Colon (tissue), 2 donors: ENCODE data around the gene ESPL1.

Experiments used
- FAIRE-seq: peaks from 2 replicates; lab custom pipeline; 2012; peaks lifted over from hg19 to GRCh38; lab: Jason Lieb, UNC
- donor health status: control.
- donor health status: control.

Gene ESPL1

DNA sequence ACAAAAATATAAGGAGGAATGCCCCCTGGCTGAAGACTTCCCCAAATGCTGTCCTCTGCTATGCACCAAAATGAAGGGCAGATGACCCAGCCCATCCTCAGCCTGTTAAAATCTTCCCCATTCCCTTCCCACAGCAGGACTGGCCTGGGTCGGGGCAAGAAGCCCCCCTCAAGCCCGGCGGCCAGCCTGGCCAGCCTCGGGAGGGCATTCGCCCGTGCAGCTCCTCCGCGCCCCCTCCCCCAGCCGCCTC, 36.5 kb upstream of the ESPL1 start:
- no peak for FAIRE-seq

DNA sequence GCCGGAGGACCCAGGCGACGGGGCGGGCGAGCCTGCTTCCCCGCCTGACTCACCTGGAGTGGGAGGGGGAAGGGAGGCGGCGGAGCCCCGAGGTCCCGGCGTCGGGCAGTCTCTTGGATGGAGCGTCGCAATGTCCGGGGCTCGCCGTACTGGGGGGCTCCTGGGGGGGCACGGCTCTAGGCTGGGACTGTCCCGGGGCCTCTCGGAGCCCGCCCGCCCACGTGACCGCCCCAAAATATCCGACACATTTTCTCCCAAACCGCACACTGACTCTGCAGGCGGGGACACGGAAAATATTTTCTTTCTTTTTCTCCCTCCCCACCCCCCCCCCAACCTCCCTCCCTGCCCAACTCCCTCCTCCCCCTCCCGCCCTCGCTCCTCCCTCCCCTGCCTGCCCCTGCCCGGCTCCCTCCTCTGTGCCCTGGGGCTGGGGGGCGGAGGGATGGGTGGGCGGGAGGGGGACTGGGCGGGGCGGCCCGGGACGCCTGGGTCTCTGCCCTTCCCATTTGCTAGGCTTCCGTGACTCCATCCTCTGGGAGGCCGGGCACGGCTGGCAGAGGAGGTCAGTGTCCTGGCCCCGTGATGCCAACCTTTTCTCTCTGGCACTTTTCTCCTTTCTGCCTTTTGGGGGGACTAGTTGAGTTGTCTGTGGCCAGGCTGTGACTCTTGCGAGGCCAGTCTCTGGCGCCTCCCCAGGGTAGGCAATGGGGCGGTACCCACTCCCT, 36.0 kb upstream of the ESPL1 start, which contains the start of gene RARG:
Gene RARG, minus strand, starts transcription at position 289 of the 725 bp plus-strand sequence. CDS start 4,664 bp downstream, outside the sequence.
- no peak for FAIRE-seq

DNA sequence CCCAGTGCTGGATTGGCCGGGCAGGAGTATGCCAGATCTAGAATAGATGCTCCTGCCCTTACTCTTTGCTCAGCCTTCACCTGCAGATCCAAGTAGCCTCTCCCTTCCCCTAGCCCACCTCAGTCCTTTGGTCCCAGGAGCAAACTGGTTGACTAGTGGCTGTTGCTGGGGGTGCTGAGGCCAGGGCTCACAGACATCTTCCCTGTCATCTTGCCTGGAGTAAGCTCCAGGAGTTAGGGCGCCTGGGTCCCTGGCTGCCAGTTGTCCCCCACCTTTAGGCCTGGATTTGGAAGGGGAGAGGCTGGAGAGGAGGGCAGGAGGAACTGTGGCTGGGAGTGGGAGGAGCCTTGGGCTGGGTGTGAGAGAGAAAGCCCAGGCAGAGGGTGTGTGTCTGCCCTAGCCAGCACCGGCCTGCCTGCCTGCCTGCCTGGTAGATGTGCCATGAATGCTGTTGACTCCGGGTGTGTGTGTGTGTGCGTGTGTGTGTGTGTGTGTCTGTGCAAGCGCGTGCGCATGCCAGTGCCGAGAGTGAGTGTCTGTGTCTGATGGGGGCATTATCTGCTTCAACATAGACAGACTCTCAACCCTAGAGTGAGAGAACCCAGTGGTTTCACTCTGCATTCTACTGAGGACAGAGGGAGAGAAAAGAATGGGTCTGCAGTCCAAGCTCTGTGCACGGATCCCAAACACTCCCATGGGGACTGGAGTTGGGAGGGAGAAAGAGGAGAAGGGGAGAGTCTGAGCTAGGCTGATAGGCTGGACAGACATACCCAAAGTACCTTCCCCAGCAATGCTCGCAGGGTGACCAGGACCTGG, 35.2 kb upstream of the ESPL1 start:
- FAIRE-seq = no peak

GRCh38 chr12:53233671-53234121, 34.4 kb upstream of the ESPL1 start:
- FAIRE-seq = no peak

DNA sequence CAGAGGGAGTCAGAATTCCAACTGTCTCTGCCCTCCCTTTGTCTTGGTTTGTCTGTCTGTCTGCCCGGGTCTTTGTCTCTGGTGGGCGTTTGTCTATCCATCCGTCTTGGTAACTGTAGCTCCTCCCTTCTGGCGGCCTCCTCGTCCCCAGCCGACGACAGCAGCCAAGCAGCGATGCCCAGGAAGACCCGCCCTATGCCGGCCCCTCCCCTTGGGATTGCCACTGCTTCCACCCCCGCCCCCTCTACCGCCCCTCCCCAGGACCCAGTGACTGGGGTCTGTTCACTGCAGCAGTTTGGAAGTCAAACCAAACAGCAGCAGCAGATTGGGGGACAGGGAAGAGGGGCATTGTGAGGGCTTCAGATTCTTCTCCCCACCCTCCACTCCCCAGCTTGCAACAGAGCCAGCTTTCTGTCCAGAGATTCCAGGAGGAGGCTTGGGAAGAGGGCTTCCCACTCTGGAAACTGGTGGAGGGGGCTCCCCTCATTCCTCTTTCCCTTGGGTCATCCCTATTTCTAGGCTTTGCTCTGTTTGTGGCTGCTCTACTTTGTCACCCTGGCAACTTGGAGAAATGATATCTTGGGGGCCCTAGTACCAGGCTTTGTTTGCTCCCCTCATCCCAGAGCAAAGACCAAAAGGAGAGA, 33.7 kb upstream of the ESPL1 start:
- no peak for FAIRE-seq

- no peak for FAIRE-seq
These were observed 32.9 kb upstream of the ESPL1 start for GRCh38 chr12:53235164-53235563.

DNA sequence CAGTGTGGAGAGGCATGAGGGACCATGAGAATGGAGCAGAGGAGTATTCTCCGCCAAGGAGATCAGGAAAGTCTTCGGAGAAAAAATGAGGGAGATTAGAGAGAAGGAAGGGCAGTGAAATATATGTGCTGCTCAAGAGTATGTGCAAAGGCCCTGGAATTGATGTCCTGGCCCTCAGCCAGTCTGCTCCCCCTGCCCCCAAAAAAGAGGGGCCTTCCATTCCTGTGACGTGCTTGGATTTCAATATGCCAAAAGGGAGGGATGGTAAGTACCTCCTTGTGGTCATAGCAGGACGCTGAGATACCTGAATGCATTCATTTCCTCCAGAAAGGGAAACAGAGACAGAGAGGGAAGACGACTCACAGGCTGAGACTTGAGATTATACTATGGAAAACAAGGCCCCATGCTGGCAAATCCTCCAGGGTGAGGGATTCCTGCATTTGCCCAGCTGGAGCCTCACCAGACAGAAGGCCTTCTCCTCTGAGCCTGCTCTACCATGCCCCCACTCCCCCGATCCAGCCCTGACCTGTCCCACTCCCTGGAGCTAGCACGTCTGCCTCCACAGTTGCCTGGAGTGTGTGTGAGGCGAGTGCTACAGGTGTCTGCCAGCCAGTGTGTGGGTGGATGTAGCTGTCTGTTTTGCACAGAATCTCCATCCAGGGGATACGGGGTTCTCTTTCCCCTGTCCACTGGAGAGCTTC, 32.2 kb upstream of the ESPL1 start:
- FAIRE-seq = no peak

- no peak for FAIRE-seq
These were observed 31.5 kb upstream of the ESPL1 start for GRCh38 chr12:53236443-53237111.

- no peak for FAIRE-seq
These were observed 28.3 kb upstream of the ESPL1 start for GRCh38 chr12:53239643-53240258.

GRCh38 chr12:53241623-53242412, 26.3 kb upstream of the ESPL1 start:
- FAIRE-seq = no peak

DNA sequence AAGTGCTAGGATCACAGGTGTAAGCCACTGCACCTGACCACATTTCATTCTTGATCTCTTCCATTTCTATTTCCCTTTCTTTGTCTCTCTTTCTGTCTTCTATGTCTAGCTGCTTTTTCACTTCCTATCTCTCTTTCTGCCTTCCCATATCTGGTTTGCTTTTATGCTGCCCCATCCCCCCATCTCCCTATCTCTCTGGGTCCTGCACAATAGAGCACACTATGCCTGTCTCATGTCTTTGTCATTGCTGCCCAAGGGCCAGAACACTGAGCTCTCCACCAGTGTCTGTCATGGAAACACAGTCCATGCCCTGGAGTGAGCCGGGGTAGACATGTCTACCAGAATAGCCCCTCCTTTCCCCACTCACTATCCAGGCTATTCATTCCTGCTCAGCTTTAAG, 23.8 kb upstream of the ESPL1 start:
- FAIRE-seq = no peak

GRCh38 chr12:53245286-53245685, 22.8 kb upstream of the ESPL1 start:
- no peak for FAIRE-seq

- FAIRE-seq = no peak
These were observed 16.4 kb upstream of the ESPL1 start for GRCh38 chr12:53251477-53252348.

GRCh38 chr12:53252349-53252916, 15.7 kb upstream of the ESPL1 start:
- FAIRE-seq = no peak

DNA sequence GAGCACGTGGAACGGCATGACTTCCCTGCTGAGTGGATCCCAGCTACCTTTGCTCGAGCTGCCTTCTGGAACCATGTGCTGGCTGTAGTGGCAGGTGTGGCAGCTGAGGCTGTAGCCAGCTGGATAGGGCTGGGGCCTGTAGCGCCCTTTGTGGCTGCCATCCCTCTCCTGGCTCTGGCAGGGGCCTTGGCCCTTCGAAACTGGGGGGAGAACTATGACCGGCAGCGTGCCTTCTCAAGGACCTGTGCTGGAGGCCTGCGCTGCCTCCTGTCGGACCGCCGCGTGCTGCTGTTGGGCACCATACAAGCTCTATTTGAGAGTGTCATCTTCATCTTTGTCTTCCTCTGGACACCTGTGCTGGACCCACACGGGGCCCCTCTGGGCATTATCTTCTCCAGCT, 14.8 kb upstream of the ESPL1 start:
- no peak for FAIRE-seq

DNA sequence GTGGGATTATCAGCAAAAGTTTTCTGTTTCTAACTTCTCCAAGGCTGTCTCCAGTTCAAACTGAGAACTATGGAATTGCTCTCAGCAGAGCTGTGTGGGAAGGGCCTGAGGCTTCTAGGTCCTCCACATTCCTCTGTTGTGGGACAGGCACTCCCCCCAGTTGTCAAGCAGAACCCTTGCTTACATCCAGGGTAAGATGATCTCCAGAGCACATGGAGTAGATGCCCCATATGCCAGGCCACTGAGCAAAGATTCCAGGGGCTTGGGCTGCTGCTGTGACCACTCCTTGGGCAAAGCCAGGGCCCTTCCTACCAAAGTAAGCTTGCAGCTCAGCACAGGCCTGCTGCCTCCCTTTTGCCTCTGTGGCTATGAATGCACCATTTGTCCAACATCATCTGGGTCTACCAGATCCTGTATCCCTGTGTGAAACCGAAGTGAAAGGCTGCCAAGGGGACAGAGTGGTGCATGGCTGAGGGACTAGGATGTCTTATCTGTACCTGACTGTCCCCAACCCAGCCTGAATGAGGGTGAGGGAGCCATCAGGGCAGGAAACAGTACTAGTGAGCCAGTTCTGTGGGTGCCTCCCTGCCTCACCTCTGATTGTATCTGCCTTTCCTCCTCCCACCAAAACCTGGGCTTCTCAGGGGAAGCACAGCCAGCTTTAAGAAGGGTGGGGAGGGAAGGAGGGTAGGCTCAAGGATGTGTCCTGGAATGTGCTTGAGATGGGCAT, 13.1 kb upstream of the ESPL1 start:
- FAIRE-seq = no peak

DNA sequence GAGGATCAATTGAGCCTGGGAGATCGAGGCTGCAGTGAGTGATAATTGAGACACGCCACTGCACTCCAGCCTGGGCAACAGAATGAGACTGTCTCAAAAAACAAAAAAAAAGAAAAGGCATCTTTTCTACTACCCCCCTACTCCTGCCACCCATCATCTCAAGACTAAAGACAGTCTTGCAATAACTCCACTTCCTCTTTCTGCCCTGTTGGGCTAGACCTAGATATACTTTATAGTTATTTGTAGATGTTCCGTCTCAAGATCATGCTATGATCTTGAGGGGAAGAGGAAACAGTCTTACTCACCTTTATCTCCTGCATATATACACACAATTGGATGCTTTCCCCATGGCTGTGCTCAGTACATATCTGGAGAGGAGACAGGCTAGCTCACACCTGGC, 12.1 kb upstream of the ESPL1 start:
- FAIRE-seq = no peak
